Keratinocyte (primary cell): Measurements from ENCODE around the gene ARHGAP32. TPM values are rescaled to one million over a fixed set of nuclear protein-coding genes. Genes with fewer than 3 reads are reported as not detected.

Experiments used
- DNase-seq: peaks from one replicate; pipeline ENCODE4 v3.0.0-alpha.2; 2011; ENCODE audit warnings: low read depth, missing footprints, low spot score
- FAIRE-seq: peaks from 2 replicates; lab custom pipeline; 2011; peaks lifted over from hg19 to GRCh38; lab: Jason Lieb, UNC
- H2AFZ ChIP-seq: 2 replicates; pipeline ENCODE4 v1.6.0; 2012; ENCODE audit warnings: low read length, control low read depth, inconsistent platforms; ENCODE audit not compliant: control insufficient read depth
- H3K27ac ChIP-seq: 2 replicates; pipeline ENCODE4 v1.5.1; 2011; ENCODE audit warnings: low read length; ENCODE audit not compliant: control insufficient read depth, insufficient read depth
- H3K27me3 ChIP-seq: 3 replicates; pipeline ENCODE4 v1.6.0; 2011; ENCODE audit warnings: low read length; ENCODE audit not compliant: control insufficient read depth, insufficient read depth; ENCODE audit errors: extremely low read depth
- H3K36me3 ChIP-seq, 2 experiments: 2 replicates in 1 of 2; 3 replicates in 1 of 2; pipeline ENCODE4 v1.5.1; 2011; ENCODE audit warnings: low read length in 2 of 2, mild to moderate bottlenecking in 1 of 2; ENCODE audit not compliant: control insufficient read depth in 2 of 2, insufficient read depth in 2 of 2; ENCODE audit errors: extremely low read depth in 1 of 2
- H3K4me1 ChIP-seq: 3 replicates; pipeline ENCODE4 v1.5.1; 2011; ENCODE audit warnings: low read length; ENCODE audit not compliant: control insufficient read depth, insufficient read depth; ENCODE audit errors: extremely low read depth
- H3K4me2 ChIP-seq: 3 replicates; pipeline ENCODE4 v1.6.0; 2011; ENCODE audit warnings: low read depth, low read length; ENCODE audit not compliant: control insufficient read depth, insufficient read depth; ENCODE audit errors: extremely low read depth
- H3K4me3 ChIP-seq, 3 experiments: fragments of 200-600 bp in 1 of 3; sonication (generic) in 1 of 3; 2 replicates in 2 of 3; 3 replicates in 1 of 3; pipeline ENCODE4 v1.5.1; 2011 to 2016; ENCODE audit warnings: low read length in 3 of 3, mild to moderate bottlenecking in 3 of 3, control low read depth in 2 of 3, inconsistent platforms in 1 of 3, low read depth in 1 of 3, mixed read lengths in 1 of 3, mixed run types in 1 of 3, moderate library complexity in 1 of 3; ENCODE audit not compliant: control insufficient read depth in 2 of 3, insufficient read depth in 2 of 3; ENCODE audit errors: extremely low read depth in 1 of 3
- H3K79me2 ChIP-seq: 2 replicates; pipeline ENCODE4 v1.6.0; 2012; ENCODE audit warnings: low read length; ENCODE audit not compliant: control insufficient read depth, insufficient read depth
- H3K9ac ChIP-seq: 3 replicates; pipeline ENCODE4 v1.6.0; 2011; ENCODE audit warnings: low read length; ENCODE audit not compliant: control insufficient read depth, insufficient read depth; ENCODE audit errors: extremely low read depth
- H3K9me1 ChIP-seq: 3 replicates; pipeline ENCODE4 v1.6.0; 2011; ENCODE audit warnings: low read length; ENCODE audit not compliant: control insufficient read depth, insufficient read depth; ENCODE audit errors: extremely low read depth
- H3K9me3 ChIP-seq: 2 replicates; pipeline ENCODE4 v1.5.1; 2012; ENCODE audit warnings: low read depth, low read length; ENCODE audit not compliant: control insufficient read depth
- H4K20me1 ChIP-seq: 3 replicates; pipeline ENCODE4 v1.6.0; 2011; ENCODE audit warnings: low read length; ENCODE audit not compliant: control insufficient read depth, insufficient read depth; ENCODE audit errors: extremely low read depth
- EZH2 ChIP-seq: IDR thresholded peaks from one replicate; pipeline ENCODE4 v1.6.1; 2012; ENCODE audit warnings: inconsistent platforms, mild to moderate bottlenecking, low read length, moderate library complexity
- dilution Hi-C: fragments of 300-500 bp; cut with MboI; formaldehyde crosslinking; loops from one replicate; pipeline ENCODE4 v1.7.0; 2020; ENCODE audit warnings: low sequenced_read_pairs; ENCODE audit not compliant: extremely low pct_ligation_motif_present
- polyA plus RNA-seq, 5 experiments: library from polyadenylated mRNA; depleted of rRNA in 3 of 5; stranded (reverse) in 3 of 5; stranded (forward) in 1 of 5; unstranded in 1 of 5; fragments of >200 nt; gene quantifications; 1 replicate in 1 of 5; 2 replicates in 3 of 5; 3 replicates in 1 of 5; pipeline versions ENCODE4 v1.2.1 to v1.2.3, GENCODE V29; 2011 to 2012; ENCODE audit warnings: missing spikeins in 2 of 5, low read depth in 1 of 5, low replicate concordance in 1 of 5
- TF ChIP-seq, protein P1 (sequence below), 3 experiments: IDR thresholded peaks in 1 of 3; conservative IDR thresholded peaks in 1 of 3; optimal IDR thresholded peaks in 1 of 3; 2 replicates in 2 of 3; 3 replicates in 1 of 3; pipeline versions ENCODE3 to v1.5.1; 2011; ENCODE audit warnings: low read length in 3 of 3, mild to moderate bottlenecking in 3 of 3, moderate library complexity in 2 of 3, control low read depth in 1 of 3, inconsistent platforms in 1 of 3; ENCODE audit not compliant: insufficient read depth in 2 of 3; ENCODE audit errors: extremely low read depth in 1 of 3

Gene ARHGAP32
- polyA plus RNA-seq, 1 donor (not counting 4 experiments of a cell fraction or from before 2014, with no cell fraction given), result 10.8 TPM

DNA sequence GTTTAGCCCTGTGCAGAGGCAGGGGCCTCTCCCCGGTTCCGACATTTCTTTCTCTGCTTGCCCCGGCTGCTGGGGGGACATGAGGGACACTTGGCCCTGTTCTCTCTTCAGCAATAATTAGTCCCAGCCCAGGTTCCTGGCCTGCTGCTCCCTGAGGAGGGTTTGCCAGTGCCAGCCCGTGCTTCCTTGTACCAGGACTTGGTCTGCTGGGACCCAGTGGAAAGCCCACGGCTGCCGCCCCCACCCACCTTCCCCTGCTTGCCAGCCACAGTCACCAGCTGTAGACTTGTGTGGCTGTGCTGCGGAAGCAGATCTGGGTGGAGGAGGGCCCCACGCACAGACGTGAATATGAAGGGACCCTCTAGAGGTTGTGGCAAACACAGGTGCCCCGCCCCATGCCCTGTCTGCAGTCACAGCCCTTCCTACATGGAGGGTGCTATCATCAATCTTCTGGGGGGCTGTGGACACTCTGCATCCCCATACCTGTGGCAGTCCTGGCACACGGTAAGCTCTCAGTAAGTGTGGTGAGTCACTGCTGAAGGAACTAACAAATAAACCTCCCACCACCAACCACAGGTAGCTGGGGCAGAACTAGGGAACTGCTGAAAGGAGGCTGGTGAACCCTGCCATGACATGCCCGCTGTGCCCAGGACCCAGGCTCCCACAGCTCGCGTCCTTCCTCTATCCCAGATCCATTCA lies 250.4 kb downstream of the ARHGAP32 start:
- H2AFZ ChIP-seq, result peak overlapping the region; percentile 96
- peak overlapping the region; percentile 82 for H3K9ac ChIP-seq
- TF ChIP-seq, protein P1, sequence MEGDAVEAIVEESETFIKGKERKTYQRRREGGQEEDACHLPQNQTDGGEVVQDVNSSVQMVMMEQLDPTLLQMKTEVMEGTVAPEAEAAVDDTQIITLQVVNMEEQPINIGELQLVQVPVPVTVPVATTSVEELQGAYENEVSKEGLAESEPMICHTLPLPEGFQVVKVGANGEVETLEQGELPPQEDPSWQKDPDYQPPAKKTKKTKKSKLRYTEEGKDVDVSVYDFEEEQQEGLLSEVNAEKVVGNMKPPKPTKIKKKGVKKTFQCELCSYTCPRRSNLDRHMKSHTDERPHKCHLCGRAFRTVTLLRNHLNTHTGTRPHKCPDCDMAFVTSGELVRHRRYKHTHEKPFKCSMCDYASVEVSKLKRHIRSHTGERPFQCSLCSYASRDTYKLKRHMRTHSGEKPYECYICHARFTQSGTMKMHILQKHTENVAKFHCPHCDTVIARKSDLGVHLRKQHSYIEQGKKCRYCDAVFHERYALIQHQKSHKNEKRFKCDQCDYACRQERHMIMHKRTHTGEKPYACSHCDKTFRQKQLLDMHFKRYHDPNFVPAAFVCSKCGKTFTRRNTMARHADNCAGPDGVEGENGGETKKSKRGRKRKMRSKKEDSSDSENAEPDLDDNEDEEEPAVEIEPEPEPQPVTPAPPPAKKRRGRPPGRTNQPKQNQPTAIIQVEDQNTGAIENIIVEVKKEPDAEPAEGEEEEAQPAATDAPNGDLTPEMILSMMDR (optimal IDR thresholded peaks at IDR 0.05 in 1 of 3, IDR thresholded peaks at IDR 0.05 in 1 of 3, conservative IDR thresholded peaks at IDR 0.05 in 1 of 3; ENCODE audit: extremely low read depth in 1 of 3, insufficient read depth in 2 of 3, low read length in 3 of 3), result no peak
- no peak for TF ChIP-seq EZH2
- H4K20me1 ChIP-seq, result no peaks in the 10 kb centered on the region
- peaks cover 2 to 4% of the 10 kb centered on the region in 2 experiments for H3K36me3 ChIP-seq
- FAIRE-seq, result peak; percentile 96
- H3K4me3 ChIP-seq, result peak overlapping the region; percentile 34 to 69 (median 65)
- H3K4me2 ChIP-seq, result peak overlapping the region; percentile 95
- H3K9me1 ChIP-seq, result no peaks in the 10 kb centered on the region
- H3K27ac ChIP-seq, result peak overlapping the region; percentile 92
- dilution Hi-C loops, result no loop called here
- no peaks in the 10 kb centered on the region for H3K9me3 ChIP-seq
- H3K4me1 ChIP-seq, result peaks cover 49% of the 10 kb centered on the region
- peaks cover 4% of the 10 kb centered on the region for H3K79me2 ChIP-seq
- H3K27me3 ChIP-seq, result no peaks in the 10 kb centered on the region
- no peak for DNase-seq

DNA sequence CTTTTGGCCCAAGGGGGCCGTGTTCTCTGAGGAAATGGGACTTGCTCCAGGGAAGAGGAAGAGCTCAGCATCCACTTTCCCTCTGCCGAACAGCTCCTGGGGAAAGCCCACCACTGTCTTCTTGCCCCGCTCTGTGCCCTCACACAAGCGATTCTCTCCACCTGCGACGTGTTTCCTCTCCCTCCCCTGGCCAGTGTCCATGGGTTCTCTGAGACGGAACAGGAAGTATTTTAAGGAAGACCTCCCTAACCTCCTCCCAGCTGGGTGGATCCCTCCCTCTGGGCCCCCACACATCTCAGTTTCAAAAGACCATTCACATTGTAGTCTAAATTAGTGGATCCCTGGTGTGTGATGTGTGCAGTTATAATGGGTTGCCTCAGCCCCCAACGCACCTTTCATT lies 251.0 kb downstream of the ARHGAP32 start:
- Histone ChIP-seq H3K4me2 (peak overlapping the region; percentile 95), H3K79me2 (peaks cover 4% of the 10 kb centered on the region), H3K9me1 (no peaks in the 10 kb centered on the region), H4K20me1 (no peaks in the 10 kb centered on the region), H3K27me3 (no peaks in the 10 kb centered on the region), H2AFZ (no peak overlapping the region), H3K4me1 (peaks cover 49% of the 10 kb centered on the region), H3K36me3 (peaks cover 2 to 7% of the 10 kb centered on the region in 2 experiments), H3K4me3 (peak overlapping the region; percentile 34 to 69 (median 54)), H3K9ac (peak overlapping the region; percentile 82), H3K27ac (peak overlapping the region; percentile 92), H3K9me3 (no peaks in the 10 kb centered on the region)
- TF ChIP-seq, protein P1 (optimal IDR thresholded peaks at IDR 0.05 in 1 of 3, IDR thresholded peaks at IDR 0.05 in 1 of 3, conservative IDR thresholded peaks at IDR 0.05 in 1 of 3; ENCODE audit: extremely low read depth in 1 of 3, insufficient read depth in 2 of 3, low read length in 3 of 3), result no peak
- TF ChIP-seq EZH2, result no peak
- dilution Hi-C loops, result no loop called here
- DNase-seq, result no peak
- no peak for FAIRE-seq
